ENCODE results near the gene HOXC9.

HOXC9 gene

GRCh38 chr12:53961025-53961761 lies 38.8 kb upstream of the HOXC9 start:
- no peak overlapping the region for H3K27ac ChIP-seq
- H3K4me3 ChIP-seq, result no peak overlapping the region

GRCh38 chr12:53963005-53963404 lies 37.0 kb upstream of the HOXC9 start:
- H3K4me3 ChIP-seq, result no peak overlapping the region
- H3K27ac ChIP-seq, result no peak overlapping the region

- Histone ChIP-seq H3K4me3 (no peak overlapping the region), H3K27ac (no peak overlapping the region)
Observed at GRCh38 chr12:53963434-53964314, 36.3 kb upstream of the HOXC9 start.

GRCh38 chr12:53964315-53964713 lies 35.6 kb upstream of the HOXC9 start:
- Histone ChIP-seq H3K27ac (no peak overlapping the region), H3K4me3 (no peak overlapping the region)

- no peak overlapping the region for H3K4me3 ChIP-seq
- H3K27ac ChIP-seq, result peak overlapping the region in 2 of 21 experiments; percentile 0 to 13
Observed at GRCh38 chr12:53965281-53966084, 34.5 kb upstream of the HOXC9 start.

- peak overlapping the region in 3 of 21 experiments; percentile 0 to 18 (median 2) for H3K27ac ChIP-seq
- no peak overlapping the region for H3K4me3 ChIP-seq
Observed at GRCh38 chr12:53966085-53966384, 33.9 kb upstream of the HOXC9 start.

- no peak overlapping the region for H3K4me3 ChIP-seq
- H3K27ac ChIP-seq, result peak overlapping the region in 4 of 21 experiments; percentile 0 to 18 (median 2)
Observed at GRCh38 chr12:53966385-53967133, 33.4 kb upstream of the HOXC9 start.

GRCh38 chr12:53967421-53967925 lies 32.5 kb upstream of the HOXC9 start:
- peak overlapping the region in 1 of 21 experiments; percentile 62 for H3K27ac ChIP-seq
- no peak overlapping the region for H3K4me3 ChIP-seq

- H3K27ac ChIP-seq, result peak overlapping the region in 5 of 21 experiments; percentile 10 to 71 (median 24)
Observed at GRCh38 chr12:53968214-53969127, 31.5 kb upstream of the HOXC9 start.

GRCh38 chr12:53969588-53970259 lies 30.2 kb upstream of the HOXC9 start:
- no peak overlapping the region for H3K27ac ChIP-seq

More at GRCh38 chr12:53968214-53969127, 31.5 kb upstream of the HOXC9 start:
- no peak overlapping the region for H3K4me3 ChIP-seq

GRCh38 chr12:53970451-53970850 lies 29.5 kb upstream of the HOXC9 start:
- Histone ChIP-seq H3K27ac (no peak overlapping the region), H3K4me3 (no peak overlapping the region)

More at GRCh38 chr12:53969588-53970259, 30.2 kb upstream of the HOXC9 start:
- no peak overlapping the region for H3K4me3 ChIP-seq

GRCh38 chr12:53971129-53971528 lies 28.8 kb upstream of the HOXC9 start:
- Histone ChIP-seq H3K4me3 (no peak overlapping the region), H3K27ac (no peak overlapping the region)

- H3K27ac ChIP-seq, result no peak overlapping the region
- H3K4me3 ChIP-seq, result no peak overlapping the region
Observed at GRCh38 chr12:53971686-53972085, 28.3 kb upstream of the HOXC9 start.

GRCh38 chr12:53972152-53972702 lies 27.7 kb upstream of the HOXC9 start:
- H3K4me3 ChIP-seq, result peak overlapping the region in 1 of 7 experiments; percentile 48
- H3K27ac ChIP-seq, result peak overlapping the region in 4 of 21 experiments; percentile 74 to 90 (median 79)

- H3K27ac ChIP-seq, result peak within 1 kb of the TSS in 15 of 21 experiments; percentile 25 to 90 (median 74)
- peak within 1 kb of the TSS; percentile 15 to 48 (median 30) for H3K4me3 ChIP-seq
Observed at GRCh38 chr12:53972722-53973235, 27.2 kb upstream of the HOXC9 start, which contains the start of gene HOXC11. HOXC11 (plus strand) TSS chr12:53973126; CDS start chr12:53973242, 116 bp downstream.

- Histone ChIP-seq H3K27ac (peak overlapping the region in 15 of 21 experiments; percentile 25 to 90 (median 74)), H3K4me3 (peak overlapping the region; percentile 15 to 48 (median 30))
Observed at GRCh38 chr12:53973236-53974042, 26.5 kb upstream of the HOXC9 start.
